CD4-positive, alpha-beta T cell treated with Interleukin-2 at 100 ng/mL for 4 hours (primary cell): Measurements from ENCODE around the gene CLIP2.
A peak's percentile ranks its signal among the peaks of the same experiment; 100 is the strongest.
"Not testable (repeated sequence)": the region's sequence is repeated elsewhere in the genome, so short reads cannot be mapped to it uniquely, and the experiment has no call there.

Experiments used
- DNase-seq: peaks from one replicate; pipeline ENCODE4 v3.0.0-alpha.2; 2020; ENCODE audit warnings: low spot score

The CLIP2 gene

DNA sequence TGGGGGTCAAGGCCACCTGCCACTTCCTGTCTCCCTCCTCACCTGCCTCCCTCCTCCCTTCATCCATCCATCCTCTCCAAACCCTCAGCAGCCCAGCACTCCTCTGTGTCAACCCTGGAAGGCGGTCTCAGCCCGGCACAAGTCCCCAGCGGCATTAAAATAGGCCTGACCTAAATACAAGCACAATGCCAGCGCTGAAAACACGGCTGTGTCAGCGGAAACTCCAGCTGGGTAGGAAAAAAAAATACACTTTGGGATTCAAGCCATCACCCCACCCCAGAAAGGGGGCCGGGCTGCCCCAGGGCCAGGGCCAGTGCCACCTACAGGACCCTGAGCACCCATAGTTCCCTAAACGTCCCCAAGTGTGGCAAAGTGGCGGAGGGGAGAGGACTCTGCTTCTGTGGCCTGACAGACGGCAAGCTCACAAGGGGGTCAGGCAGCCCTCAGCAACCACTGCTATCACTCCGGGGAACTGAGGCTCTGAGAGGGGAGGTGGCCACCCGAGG is 141.8 kb downstream of the CLIP2 start:
- DNase-seq, result no peak

DNA sequence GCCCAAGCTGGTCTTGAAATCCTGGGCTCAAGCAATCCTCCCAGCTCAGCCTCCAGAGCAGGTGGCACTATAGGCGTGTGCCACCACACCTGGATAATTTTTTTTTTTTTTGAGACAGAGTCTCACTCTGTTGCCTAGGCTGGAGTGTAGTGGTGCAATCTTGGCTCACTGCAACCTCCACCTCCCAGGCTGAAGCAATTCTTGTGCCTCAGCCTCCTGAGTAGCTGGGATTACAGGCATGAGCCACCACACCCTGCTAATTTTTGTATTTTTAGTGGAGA is 148.0 kb downstream of the CLIP2 start:
- DNase-seq, result not testable (repeated sequence)

DNA sequence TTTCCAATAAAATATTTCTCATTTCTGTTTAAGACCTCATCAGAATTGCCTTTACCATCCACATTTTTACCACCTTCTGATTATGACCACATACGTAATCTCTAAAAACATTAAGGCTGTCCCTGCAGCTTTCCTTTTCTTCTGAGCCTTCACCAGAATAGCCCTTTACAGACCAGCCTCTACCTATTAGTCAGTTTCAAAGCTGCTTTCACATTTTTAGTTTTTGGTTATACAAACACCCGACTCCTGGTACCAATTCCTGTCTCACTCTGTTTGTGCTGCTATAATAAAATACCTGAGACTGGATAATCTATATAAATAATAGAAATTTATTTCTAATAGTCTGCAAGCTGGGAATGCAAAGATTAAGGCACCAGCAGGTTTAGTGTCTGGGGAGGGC is 149.1 kb downstream of the CLIP2 start:
- DNase-seq, result no peak

DNA sequence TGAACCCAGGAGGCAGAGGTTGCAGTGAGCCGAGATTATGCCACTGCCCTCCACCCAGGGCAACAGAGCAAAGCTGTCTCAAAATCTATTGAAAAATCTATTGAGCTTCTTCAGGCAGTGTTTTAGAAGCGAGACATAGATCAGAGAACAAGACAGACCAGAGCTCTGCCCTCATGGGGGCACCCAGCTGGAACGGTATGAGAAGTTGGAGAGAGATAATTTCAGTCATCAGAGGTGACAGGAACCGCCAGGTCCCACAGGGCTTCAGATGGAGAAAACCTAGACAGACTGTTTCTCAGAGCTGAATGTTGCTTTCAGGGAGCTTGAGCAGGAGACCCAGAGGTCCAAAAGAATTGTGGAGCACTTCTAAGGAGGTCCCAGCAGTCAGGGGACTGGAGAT is 150.3 kb downstream of the CLIP2 start:
- DNase-seq, result no peak

DNA sequence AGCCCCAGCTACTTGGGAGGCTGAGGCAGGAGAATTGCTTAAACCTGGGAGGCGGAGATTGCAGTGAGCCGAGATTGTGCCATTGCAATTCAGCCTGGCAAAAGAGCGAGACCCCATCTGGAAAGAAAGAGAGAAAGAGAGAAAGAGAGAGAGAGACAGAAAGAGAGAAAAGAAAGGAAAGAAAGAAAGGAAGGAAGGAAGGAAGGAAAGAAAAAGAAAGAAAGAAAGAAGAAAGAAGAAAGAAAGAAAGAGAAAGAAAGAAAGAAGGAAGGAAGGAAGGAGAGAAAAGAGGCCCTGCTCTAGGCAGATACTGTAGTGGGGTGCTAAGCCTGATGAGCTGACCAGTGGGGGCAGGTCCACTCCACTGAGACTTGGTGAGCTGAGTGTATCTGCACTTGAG is 150.9 kb downstream of the CLIP2 start:
- not testable (repeated sequence) for DNase-seq

DNA sequence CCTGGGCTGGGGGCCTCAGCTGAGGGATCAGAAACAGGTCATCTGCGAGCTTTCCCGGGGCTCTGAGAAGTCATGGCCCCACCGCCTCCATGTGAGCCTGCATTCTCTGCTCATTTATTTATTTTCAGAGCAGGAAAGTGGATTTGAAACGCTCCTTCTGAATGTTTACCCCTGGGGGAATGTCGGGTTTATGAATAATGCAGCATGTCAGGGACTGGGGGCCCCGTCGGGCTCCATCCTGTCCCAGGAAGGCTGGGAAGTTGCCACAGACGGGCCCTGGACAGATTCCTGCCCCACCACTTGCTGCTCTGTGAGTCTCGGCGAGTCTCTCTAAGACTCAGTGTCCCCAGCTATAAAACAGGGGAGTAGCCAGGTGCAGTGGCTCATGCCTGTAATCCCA is 152.6 kb downstream of the CLIP2 start:
- no peak for DNase-seq

DNA sequence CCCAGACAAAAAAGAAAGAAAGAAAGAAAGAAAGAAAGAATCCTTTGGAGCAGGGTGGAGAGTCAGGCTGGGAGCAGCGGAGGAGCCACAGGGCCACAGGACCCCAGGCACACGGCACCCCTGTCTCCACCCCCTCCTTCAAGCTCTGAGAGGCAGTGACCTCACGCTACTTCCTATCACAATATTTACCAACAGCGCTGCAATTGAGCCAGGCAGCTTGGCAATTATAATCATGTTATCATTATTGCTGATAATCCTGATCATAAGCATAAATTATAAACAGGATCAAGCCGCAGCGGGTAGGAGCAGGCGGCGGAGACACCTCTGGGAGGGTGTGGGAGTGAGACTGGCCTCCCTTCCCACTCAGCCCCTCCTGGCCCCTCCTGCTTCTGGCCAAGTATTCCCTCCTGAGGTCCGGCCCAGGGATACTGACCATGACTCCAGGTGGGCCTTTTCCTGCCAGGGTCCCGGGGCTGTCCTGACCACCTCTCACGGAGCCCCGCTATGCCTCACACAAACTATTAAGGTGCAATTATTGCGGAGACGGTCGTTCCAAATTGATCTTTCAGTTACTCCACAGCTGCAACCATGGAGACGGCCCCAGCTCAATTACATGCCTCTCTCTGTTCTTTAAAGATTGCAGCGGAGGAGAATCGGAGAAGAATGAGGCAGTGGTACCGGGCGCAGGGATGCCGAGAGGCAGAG is 154.5 kb downstream of the CLIP2 start:
- DNase-seq, result no peak

DNA sequence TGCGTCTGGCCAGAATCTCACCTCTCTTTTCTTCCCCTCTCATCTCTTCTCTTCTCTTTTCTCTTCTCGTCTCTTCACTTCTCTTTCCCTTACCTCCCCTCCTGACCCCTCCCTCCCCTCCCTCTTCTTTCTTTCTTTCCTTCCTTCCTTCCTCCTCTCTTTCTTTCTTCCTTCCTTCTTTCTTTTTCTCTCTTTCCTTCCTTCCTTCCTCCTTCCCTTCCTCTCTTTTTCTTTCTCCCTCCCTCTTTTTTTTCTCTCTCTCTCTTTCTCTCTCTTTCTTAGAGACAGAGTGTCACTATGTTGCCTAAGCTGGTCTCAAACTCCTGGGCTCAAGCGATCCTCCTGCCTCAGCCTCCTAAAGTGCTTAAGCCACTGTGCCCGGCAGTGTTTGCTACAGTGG is 159.9 kb downstream of the CLIP2 start:
- DNase-seq, result no peak

DNA sequence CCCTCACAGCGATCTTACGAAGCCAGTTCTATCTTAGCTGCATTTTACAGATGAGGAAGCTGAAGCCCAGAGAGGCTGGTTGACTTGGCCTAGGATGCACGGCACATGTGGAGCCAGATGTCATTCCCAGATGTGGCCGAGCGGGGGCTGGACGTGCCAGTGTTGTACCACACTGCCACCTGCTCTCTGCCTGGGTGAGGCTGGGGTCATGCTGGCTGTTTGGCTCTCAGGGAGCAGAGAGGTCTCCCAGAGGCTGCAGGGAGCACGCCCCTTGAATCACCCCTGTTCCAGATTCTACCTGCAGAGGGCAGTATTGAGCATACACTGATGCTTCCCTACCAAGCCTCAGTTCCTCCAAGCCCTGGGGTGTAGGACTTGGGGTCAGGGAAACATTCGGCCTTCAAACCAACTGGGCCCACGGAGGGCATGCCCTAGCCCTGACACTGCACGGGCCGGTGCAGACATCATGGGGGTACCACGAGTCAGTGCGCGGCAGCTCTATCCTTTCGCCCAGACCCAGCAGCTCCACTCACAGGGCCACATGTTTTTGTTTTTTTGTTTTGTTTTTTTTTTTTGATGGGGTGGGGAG is 160.7 kb downstream of the CLIP2 start:
- peak; percentile 77 for DNase-seq

DNA sequence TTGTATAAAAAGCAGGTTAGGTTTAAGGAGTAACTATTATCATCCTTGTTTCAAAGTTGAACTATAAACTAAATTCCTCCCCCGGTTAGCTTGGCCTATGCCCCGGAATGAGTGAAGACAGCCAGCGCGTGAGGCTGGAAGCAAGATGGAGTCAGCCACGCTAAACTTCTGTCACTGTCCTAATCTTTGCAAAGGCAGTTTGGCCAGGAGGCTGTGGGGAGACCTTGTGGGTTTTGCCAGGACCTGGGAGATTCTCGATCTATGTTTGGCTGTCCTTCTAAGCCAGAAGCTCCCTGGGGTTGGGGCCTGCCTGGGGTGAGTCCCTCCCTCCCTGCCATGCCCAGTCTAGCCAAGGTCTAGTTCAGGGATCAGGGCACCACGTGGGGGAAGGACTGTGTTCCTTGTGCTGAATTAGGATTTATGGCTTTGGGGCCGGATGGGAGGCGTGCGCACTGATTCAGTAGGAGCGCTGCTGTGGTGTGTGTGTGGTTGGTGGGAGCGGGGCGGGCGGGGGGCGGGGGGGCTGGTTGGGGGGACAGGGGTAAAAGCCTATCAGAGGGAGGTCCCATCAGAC is 163.6 kb downstream of the CLIP2 start:
- DNase-seq, result peak; percentile 11

DNA sequence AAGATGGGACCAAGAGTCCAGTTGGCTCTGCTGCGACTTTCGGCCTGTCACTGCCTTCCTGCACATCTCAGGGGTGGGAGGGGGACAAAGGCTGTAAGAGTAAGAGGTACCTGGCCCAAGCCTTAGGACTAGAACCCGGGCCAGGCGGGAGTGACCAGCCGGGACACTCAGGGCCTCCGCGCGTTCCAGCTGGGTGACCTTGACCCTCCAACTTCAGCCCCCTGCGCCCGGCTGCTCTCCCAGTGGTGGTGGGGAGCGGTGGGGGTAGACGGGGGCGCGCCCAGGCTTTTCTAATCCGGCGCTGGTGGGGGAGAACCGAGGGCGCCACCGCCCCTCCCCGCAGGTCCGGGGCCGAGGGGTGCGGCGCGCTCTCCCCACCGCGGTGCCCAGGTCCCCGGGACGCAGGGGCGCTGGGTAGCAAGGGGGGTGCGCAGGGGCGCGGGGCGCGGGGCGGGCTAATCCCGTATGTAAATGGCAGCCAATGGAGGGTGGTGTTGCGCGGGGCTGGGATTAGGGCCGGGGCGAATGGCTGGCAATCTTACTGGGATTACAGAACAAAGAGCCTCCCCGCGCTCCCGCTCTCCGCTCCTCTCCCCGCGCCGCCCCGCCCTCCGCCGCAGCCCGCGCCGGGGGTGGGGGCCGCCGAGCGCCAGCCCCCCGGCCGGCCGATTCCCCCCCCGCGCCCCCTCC is 164.3 kb downstream of the CLIP2 start, which contains the start of gene GTF2IRD1:
GTF2IRD1 (plus strand) TSS at position 585 of the 690 bp plus-strand sequence. CDS start 54,175 bp downstream, outside the sequence.
- peak; percentile 45 for DNase-seq

DNA sequence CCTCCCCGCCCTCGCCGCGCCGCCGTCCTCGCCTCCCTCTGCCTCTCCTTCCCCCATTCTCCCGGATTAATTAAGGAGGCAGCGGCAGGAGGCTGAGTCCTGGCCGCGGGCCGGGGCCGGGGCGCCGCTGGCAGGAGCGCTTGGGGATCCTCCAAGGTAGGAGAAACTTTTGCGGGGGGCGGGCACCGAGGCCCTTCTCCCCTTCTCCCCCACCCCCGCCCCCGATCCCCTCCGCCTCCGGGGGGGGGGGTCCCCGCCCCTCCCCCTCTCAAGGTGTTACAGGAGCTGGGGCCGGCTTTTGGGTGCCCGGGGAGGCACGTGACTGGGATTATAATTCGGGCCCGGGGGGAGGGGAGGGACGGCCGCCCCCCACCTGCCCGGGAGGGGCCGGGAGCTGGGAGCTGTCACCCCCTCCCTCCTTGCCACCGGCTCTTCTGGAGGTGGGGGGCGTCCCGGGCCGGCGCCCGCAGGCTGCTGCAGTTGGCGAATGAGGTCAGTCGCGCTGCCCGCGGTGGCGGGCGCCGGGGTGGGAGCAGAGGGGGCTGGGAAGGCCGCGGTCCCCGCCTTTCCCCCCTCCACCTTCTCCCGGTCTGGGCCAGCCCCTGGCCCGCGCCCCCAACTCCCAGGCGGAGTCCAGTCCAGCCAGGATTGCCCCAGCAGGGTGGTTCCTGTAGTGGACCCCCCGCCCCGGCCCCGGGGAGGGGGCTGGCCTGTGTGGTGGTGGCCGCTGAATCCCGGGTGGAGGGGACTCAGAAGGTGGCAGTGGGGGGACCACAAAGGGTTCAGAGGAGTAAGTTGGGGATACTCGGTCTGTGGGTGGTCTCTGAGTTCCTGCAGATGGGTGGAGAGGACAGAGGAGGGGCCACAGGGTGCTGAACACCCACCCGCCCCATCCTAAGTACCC is 165.1 kb downstream of the CLIP2 start:
- no peak for DNase-seq

DNA sequence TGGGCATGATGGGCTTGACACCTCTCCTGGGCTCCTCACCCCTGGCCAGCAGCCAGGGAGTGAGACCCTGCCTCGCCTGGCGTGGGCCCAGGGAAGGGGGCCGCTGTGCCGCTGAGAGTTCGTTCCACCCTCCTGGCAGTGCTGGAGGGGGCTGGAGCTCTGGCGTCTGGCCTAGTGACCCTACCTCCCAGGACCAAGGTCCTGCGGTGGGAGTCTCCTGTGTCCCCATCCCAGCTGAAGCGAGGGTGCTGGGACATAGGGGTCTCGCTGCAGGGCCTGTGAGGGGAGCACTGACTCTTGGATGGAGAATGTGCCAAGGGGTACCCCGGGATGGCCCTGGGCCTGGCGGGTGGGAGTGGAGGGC is 165.7 kb downstream of the CLIP2 start:
- DNase-seq, result no peak

DNA sequence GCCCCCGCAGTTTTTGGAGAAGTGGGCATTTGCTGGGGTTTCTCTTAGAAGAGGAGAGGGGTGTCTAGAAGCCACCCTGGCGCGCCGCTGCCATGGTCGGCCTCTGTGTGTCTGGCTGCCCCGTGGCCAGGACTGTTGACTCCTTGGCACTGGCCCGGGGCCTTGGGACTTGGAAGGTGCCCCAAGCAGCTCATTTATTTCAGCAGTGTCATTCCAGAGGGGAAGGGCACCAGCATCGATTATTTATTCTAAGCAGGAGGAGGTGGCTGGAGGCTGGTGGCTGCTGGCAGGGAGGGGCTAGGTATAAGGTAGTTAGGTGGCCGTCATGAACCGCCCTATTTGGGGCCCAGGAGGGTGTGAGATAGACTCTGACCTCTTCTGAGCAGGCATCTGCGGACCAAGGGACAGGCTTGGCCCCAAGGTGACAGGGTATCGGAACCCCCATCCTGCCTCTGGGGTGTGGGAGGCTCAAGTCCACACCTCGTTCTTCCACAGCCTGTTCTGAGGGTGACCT is 166.1 kb downstream of the CLIP2 start:
- no peak for DNase-seq
